CD4-positive, alpha-beta memory T cell (primary cell): ENCODE measurements around the gene SIPA1L3. TPM values are rescaled to one million over a fixed set of nuclear protein-coding genes. Genes with fewer than 3 reads are reported as not detected.

Experiments used
- CTCF ChIA-PET: fragments of 350-600 bp; sonication (Branson Sonifier 250); formaldehyde crosslinking; loops from one replicate; lab custom pipeline; 2021; ENCODE audit warnings: inconsistent platforms; ENCODE audit not compliant: partially characterized antibody; lab: Charles Lee
- POLR2A ChIA-PET: fragments of 350-600 bp; sonication (Branson Sonifier 250); formaldehyde crosslinking; loops from one replicate; lab custom pipeline; 2021; ENCODE audit not compliant: partially characterized antibody; lab: Charles Lee
- DNase-seq, 5 donors: peaks; one replicate each; pipeline versions ENCODE4 v3.0.0 to v3.0.0-alpha.2; 2020 to 2022; ENCODE audit warnings: mixed read lengths in 1 of 5
- H3K27ac ChIP-seq: one replicate; pipeline ENCODE4 v1.7.0; 2013; ENCODE audit warnings: low read depth, low read length
- H3K27me3 ChIP-seq: 2 replicates; pipeline ENCODE4 v1.7.0; 2013; ENCODE audit warnings: mild to moderate bottlenecking, low read length, moderate library complexity; ENCODE audit not compliant: insufficient read depth
- H3K36me3 ChIP-seq: 2 replicates; pipeline ENCODE4 v1.7.0; 2013; ENCODE audit warnings: mild to moderate bottlenecking, low read length, moderate library complexity; ENCODE audit not compliant: insufficient read depth
- H3K4me1 ChIP-seq: 2 replicates; pipeline ENCODE4 v1.7.0; 2013; ENCODE audit warnings: mild to moderate bottlenecking, low read length, moderate library complexity; ENCODE audit not compliant: insufficient read depth
- H3K4me3 ChIP-seq, 2 donors: one replicate each; pipeline ENCODE4 v1.7.0; 2013; ENCODE audit warnings: low read length in 2 of 2, mild to moderate bottlenecking in 1 of 2
- H3K9me3 ChIP-seq, 2 donors: one replicate each; pipeline ENCODE4 v1.7.0; 2013; ENCODE audit warnings: low read length in 2 of 2, control low read depth in 1 of 2; ENCODE audit not compliant: control insufficient read depth in 1 of 2
- H3K27ac Mint-ChIP-seq, 7 donors: one replicate each; pipeline ENCODE4 v1.8.0; 2020 to 2021; ENCODE audit warnings: mixed read lengths in 7 of 7, mild to moderate bottlenecking in 6 of 7, inconsistent platforms in 3 of 7, moderate library complexity in 3 of 7
- H3K27me3 Mint-ChIP-seq, 2 donors: one replicate each; pipeline ENCODE4 v1.8.0; 2020 to 2021; ENCODE audit warnings: mixed read lengths in 2 of 2
- H3K36me3 Mint-ChIP-seq, 2 donors: one replicate each; pipeline ENCODE4 v1.8.0; 2020 to 2021; ENCODE audit warnings: mixed read lengths in 2 of 2, inconsistent platforms in 1 of 2, mild to moderate bottlenecking in 1 of 2
- H3K4me1 Mint-ChIP-seq, 4 donors: one replicate each; pipeline ENCODE4 v1.8.0; 2020 to 2021; ENCODE audit warnings: mixed read lengths in 4 of 4, mild to moderate bottlenecking in 1 of 4
- H3K4me3 Mint-ChIP-seq, 8 donors: one replicate each; pipeline ENCODE4 v1.8.0; 2020 to 2021; ENCODE audit warnings: mixed read lengths in 8 of 8, mild to moderate bottlenecking in 7 of 8, moderate library complexity in 6 of 8, inconsistent platforms in 3 of 8
- H3K9me3 Mint-ChIP-seq, 8 donors: one replicate each; pipeline ENCODE4 v1.8.0; 2020 to 2021; ENCODE audit warnings: mixed read lengths in 8 of 8, mild to moderate bottlenecking in 5 of 8, inconsistent platforms in 3 of 8, moderate library complexity in 1 of 8
- intact Hi-C: fragments of 100-400 bp; cut with micrococcal nuclease; formaldehyde crosslinking; loops from one replicate; pipeline ENCODE4 v1.15.1; 2023
- polyA plus RNA-seq, 2 donors: library from polyadenylated mRNA; unstranded; fragments of 300-500 nt; fragmentation: Illumina TruSeq; gene quantifications; one replicate each; pipeline ENCODE4 v1.2.3, GENCODE V29; 2021
- total RNA-seq, 2 experiments: library from RNA; stranded (reverse); gene quantifications; one replicate each; pipeline ENCODE4 v1.2.3, GENCODE V29; 2021

SIPA1L3 gene
- total and polyA plus RNA-seq, 4 experiments from 2014 or later = 0.39 to 35.0 (median 17.8) TPM

- Histone ChIP-seq H3K9me3 (no peaks in the 10 kb centered on the region), H3K4me1 (no peaks in the 10 kb centered on the region), H3K4me3 (no peak overlapping the region), H3K27me3 (no peaks in the 10 kb centered on the region), H3K36me3 (no peaks in the 10 kb centered on the region), H3K27ac (no peak overlapping the region)
- H3K4me1 Mint-ChIP-seq = peaks cover 0 to 2% (median under 1%) of the 10 kb centered on the region in 4 donors
- intact Hi-C loops = no loop called here
- no peaks in the 10 kb centered on the region for H3K9me3 Mint-ChIP-seq
- peaks cover 12 to 15% of the 10 kb centered on the region in 2 donors for H3K36me3 Mint-ChIP-seq
- ChIA-PET CTCF (no interaction called here), POLR2A (no interaction called here)
- no peak overlapping the region for H3K4me3 Mint-ChIP-seq
- H3K27me3 Mint-ChIP-seq = no peaks in the 10 kb centered on the region
- DNase-seq = no peak
- peak overlapping the region in 1 of 7 donors; percentile 9 for H3K27ac Mint-ChIP-seq
These were observed 225.8 kb downstream of the SIPA1L3 start for GRCh38 chr19:38132781-38133180.

DNA sequence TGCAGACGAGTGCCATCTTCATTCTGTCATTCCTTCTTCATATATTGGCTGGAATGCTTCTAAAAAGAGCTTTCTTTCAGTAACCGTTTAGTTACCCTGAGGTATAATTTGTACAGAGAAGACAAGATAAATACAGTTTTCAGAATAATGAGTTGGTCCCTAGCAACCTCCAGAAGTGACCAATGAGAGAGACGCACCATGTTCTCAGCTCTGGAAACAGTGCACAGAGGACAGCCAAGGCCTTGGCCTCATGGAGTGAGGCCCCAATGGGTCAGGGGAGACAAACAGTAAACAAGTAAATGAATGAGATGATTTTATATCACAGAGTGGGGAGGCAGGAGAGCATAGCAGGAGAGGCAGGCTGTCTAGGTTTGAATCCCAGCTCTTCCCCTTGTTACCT, 226.3 kb downstream of the SIPA1L3 start:
- POLR2A ChIA-PET = no interaction called here
- Mint-ChIP-seq H3K27ac (peak overlapping the region in 1 of 7 donors; percentile 9), H3K9me3 (no peaks in the 10 kb centered on the region), H3K27me3 (no peaks in the 10 kb centered on the region), H3K4me1 (peaks cover 0 to 2% (median under 1%) of the 10 kb centered on the region in 4 donors), H3K4me3 (no peak overlapping the region), H3K36me3 (peaks cover 14 to 15% of the 10 kb centered on the region in 2 donors)
- Histone ChIP-seq H3K27ac (no peak overlapping the region), H3K4me1 (no peaks in the 10 kb centered on the region), H3K27me3 (no peaks in the 10 kb centered on the region), H3K9me3 (no peaks in the 10 kb centered on the region), H3K4me3 (no peak overlapping the region), H3K36me3 (no peaks in the 10 kb centered on the region)
- CTCF ChIA-PET = interaction anchor here (1.2 kb wide), 1 partner anchor 9 kb away, joined by 5 read pairs; no protein-coding TSS in a partner anchor
- no peak for DNase-seq
- intact Hi-C loops = no loop called here

GRCh38 chr19:38134540-38135149, 227.6 kb downstream of the SIPA1L3 start:
- peak in 3 of 5 donors; percentile 14 to 24 (median 17) for DNase-seq
- peaks cover 0 to 6% (median 1%) of the 10 kb centered on the region in 4 donors for H3K4me1 Mint-ChIP-seq
- Histone ChIP-seq H3K27ac (no peak overlapping the region), H3K9me3 (no peaks in the 10 kb centered on the region), H3K27me3 (no peaks in the 10 kb centered on the region), H3K4me3 (no peak overlapping the region), H3K4me1 (no peaks in the 10 kb centered on the region), H3K36me3 (no peaks in the 10 kb centered on the region)
- H3K36me3 Mint-ChIP-seq = peaks cover 17% of the 10 kb centered on the region in 2 donors
- intact Hi-C loops = no loop called here
- ChIA-PET CTCF (interaction anchor here (0.7 to 1.4 kb wide), 5 partner anchors 9 to 232 kb away, joined by 3 read pairs; no protein-coding TSS in a partner anchor), POLR2A (no interaction called here)
- H3K27me3 Mint-ChIP-seq = no peaks in the 10 kb centered on the region
- no peak overlapping the region for H3K4me3 Mint-ChIP-seq
- H3K27ac Mint-ChIP-seq = no peak overlapping the region
- no peaks in the 10 kb centered on the region for H3K9me3 Mint-ChIP-seq

GRCh38 chr19:38135150-38135998, 228.4 kb downstream of the SIPA1L3 start:
- CTCF ChIA-PET = interaction anchor here (0.7 to 1.4 kb wide), 5 partner anchors 8 to 232 kb away, joined by 3 read pairs; no protein-coding TSS in a partner anchor
- no peak for DNase-seq
- Histone ChIP-seq H3K4me1 (no peaks in the 10 kb centered on the region), H3K27ac (no peak overlapping the region), H3K27me3 (no peaks in the 10 kb centered on the region), H3K4me3 (no peak overlapping the region), H3K36me3 (no peaks in the 10 kb centered on the region), H3K9me3 (no peaks in the 10 kb centered on the region)
- H3K4me3 Mint-ChIP-seq = no peak overlapping the region
- H3K4me1 Mint-ChIP-seq = peaks cover 0 to 6% (median 1%) of the 10 kb centered on the region in 4 donors
- no peaks in the 10 kb centered on the region for H3K9me3 Mint-ChIP-seq
- intact Hi-C loops = no loop called here
- no peaks in the 10 kb centered on the region for H3K27me3 Mint-ChIP-seq
- no peak overlapping the region for H3K27ac Mint-ChIP-seq
- POLR2A ChIA-PET = no interaction called here
- peaks cover 18 to 20% of the 10 kb centered on the region in 2 donors for H3K36me3 Mint-ChIP-seq

GRCh38 chr19:38139122-38139521, 232.1 kb downstream of the SIPA1L3 start:
- Mint-ChIP-seq H3K27ac (peak overlapping the region in 1 of 7 donors; percentile 41), H3K9me3 (peaks cover 0 to 3% (median 0%) of the 10 kb centered on the region in 8 donors), H3K36me3 (peaks cover 11 to 15% of the 10 kb centered on the region in 2 donors), H3K4me1 (peaks cover 0 to 6% (median 2%) of the 10 kb centered on the region in 4 donors), H3K4me3 (no peak overlapping the region), H3K27me3 (no peaks in the 10 kb centered on the region)
- Histone ChIP-seq H3K4me1 (no peaks in the 10 kb centered on the region), H3K27me3 (no peaks in the 10 kb centered on the region), H3K36me3 (no peaks in the 10 kb centered on the region), H3K4me3 (no peak overlapping the region), H3K9me3 (no peaks in the 10 kb centered on the region), H3K27ac (no peak overlapping the region)
- ChIA-PET CTCF (interaction anchor here (1.7 kb wide), 1 partner anchor 236 kb away, joined by 6 read pairs; no protein-coding TSS in a partner anchor), POLR2A (no interaction called here)
- intact Hi-C loops = no loop called here
- no peak for DNase-seq

- ChIA-PET CTCF (interaction anchor here (1.6 to 2.1 kb wide), 2 partner anchors 8 to 20 kb away, joined by 5 to 6 read pairs; no protein-coding TSS in a partner anchor), POLR2A (no interaction called here)
- no peak overlapping the region for H3K27ac Mint-ChIP-seq
- no peak for DNase-seq
- no peak overlapping the region for H3K4me3 Mint-ChIP-seq
- peaks cover 0 to 3% (median 0%) of the 10 kb centered on the region in 8 donors for H3K9me3 Mint-ChIP-seq
- no peaks in the 10 kb centered on the region for H3K36me3 ChIP-seq
- peaks cover 20 to 25% of the 10 kb centered on the region in 2 donors for H3K36me3 Mint-ChIP-seq
- H3K27ac ChIP-seq = no peak overlapping the region
- H3K4me1 Mint-ChIP-seq = peaks cover 0 to 7% (median 3%) of the 10 kb centered on the region in 4 donors
- H3K4me3 ChIP-seq = no peak overlapping the region
- no peaks in the 10 kb centered on the region for H3K9me3 ChIP-seq
- H3K27me3 Mint-ChIP-seq = no peaks in the 10 kb centered on the region
- intact Hi-C loops = loop anchor here (5.0 kb wide), 1 partner anchor 196 kb away; the partner anchor contains the start of gene CATSPERG
- H3K4me1 ChIP-seq = no peaks in the 10 kb centered on the region
- H3K27me3 ChIP-seq = no peaks in the 10 kb centered on the region
These were observed 234.1 kb downstream of the SIPA1L3 start for GRCh38 chr19:38141108-38141507.
